GM18519 (cell line): Measurements from ENCODE around the gene JARID2.

ENCODE experiments used
- ATAC-seq: cut with Tn5 transposase; IDR thresholded peaks from one replicate; pipeline ENCODE4 v1.9.1; 2021; ENCODE audit warnings: mild to moderate bottlenecking, moderate library complexity; ENCODE audit not compliant: unreplicated experiment, low FRiP score

The JARID2 gene

GRCh38 chr6:15350386-15351083 is 104.7 kb downstream of the JARID2 start:
- no peak for ATAC-seq

- no peak for ATAC-seq
Measured at GRCh38 chr6:15351631-15352030, 105.8 kb downstream of the JARID2 start.

DNA sequence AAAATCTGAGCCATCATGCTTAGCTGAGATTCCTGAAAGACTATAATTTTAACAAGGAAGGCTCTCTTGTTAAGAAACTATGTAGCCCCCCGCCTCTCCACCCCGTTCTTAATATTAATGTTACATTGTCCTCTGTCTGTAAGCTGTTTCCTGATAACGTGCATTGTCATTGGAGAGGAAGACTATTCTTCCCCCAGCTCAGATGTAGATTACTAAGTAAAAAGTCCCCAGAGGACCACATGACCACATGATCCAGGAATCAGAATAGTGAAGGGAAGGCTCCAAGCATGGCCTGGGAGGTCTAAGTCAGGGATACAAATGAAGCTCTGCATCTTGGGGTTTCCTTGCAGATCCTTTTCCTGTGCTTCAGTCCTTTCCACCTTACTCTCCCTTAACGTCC is 106.4 kb downstream of the JARID2 start:
- no peak for ATAC-seq

DNA sequence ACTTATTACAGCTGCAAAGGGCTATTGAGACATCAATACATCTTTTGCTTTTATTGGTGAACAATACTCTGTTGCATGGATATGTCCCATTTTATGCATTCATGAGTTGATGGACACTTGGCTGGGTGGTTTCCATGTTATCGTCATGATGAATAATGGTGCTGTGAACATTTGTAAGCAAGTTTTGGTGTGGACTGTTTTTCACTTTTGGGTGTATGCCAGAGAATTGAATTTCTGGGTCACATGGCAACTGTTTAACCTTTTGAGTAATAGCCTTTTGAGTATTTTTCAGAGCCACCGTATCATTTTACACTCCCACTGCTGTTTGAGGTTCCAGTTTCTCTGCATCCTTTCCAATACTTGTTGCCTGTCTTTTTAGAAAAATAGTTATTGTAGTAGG is 107.0 kb downstream of the JARID2 start:
- no peak for ATAC-seq

GRCh38 chr6:15355683-15356099 is 109.8 kb downstream of the JARID2 start:
- no peak for ATAC-seq

DNA sequence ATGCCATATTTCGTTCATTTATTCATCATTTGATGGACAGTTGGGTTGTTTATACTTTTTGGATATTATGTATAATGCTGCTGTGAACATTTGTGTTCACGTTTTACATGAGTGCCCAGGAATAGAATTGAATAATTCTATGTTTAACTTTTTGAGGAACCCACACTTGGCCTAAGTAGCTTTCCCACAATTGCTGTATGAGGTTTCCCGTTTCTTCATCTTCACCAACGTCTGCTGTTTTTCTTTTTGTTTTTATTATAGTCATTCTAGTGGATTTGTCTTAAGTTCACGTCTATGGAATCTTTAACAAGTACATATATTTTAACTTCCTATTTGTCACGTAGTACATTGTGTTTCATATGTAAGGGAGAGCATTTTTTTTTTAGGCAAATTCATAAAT is 110.3 kb downstream of the JARID2 start:
- ATAC-seq, result no peak

- ATAC-seq, result no peak
Measured at GRCh38 chr6:15356937-15357336, 111.1 kb downstream of the JARID2 start.

DNA sequence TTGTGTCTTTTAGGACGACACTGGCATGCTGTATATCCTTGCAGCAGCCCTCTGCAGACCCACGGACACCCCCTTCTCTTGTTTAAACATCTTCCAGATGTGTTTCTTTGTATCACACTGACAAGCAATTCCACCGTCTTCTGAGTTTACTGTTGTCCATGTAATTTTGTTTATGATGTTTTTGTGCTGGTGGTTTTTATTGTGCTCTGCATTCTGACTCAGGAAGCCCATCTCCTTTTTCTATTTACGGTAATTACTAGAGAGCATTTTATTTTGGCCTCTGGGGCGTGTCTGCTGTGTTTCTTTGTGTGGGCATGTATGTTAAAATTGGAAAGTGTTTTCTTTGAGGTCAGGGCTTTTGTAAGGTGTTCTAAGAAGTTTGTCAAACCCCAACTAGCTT is 111.9 kb downstream of the JARID2 start:
- ATAC-seq, result no peak

- ATAC-seq, result no peak
Measured at GRCh38 chr6:15358579-15359327, 112.9 kb downstream of the JARID2 start.

- peak; percentile 46 for ATAC-seq
Measured at GRCh38 chr6:15359335-15359862, 113.5 kb downstream of the JARID2 start.

- no peak for ATAC-seq
Measured at GRCh38 chr6:15360300-15360699, 114.4 kb downstream of the JARID2 start.

- no peak for ATAC-seq
Measured at GRCh38 chr6:15361197-15361596, 115.3 kb downstream of the JARID2 start.

DNA sequence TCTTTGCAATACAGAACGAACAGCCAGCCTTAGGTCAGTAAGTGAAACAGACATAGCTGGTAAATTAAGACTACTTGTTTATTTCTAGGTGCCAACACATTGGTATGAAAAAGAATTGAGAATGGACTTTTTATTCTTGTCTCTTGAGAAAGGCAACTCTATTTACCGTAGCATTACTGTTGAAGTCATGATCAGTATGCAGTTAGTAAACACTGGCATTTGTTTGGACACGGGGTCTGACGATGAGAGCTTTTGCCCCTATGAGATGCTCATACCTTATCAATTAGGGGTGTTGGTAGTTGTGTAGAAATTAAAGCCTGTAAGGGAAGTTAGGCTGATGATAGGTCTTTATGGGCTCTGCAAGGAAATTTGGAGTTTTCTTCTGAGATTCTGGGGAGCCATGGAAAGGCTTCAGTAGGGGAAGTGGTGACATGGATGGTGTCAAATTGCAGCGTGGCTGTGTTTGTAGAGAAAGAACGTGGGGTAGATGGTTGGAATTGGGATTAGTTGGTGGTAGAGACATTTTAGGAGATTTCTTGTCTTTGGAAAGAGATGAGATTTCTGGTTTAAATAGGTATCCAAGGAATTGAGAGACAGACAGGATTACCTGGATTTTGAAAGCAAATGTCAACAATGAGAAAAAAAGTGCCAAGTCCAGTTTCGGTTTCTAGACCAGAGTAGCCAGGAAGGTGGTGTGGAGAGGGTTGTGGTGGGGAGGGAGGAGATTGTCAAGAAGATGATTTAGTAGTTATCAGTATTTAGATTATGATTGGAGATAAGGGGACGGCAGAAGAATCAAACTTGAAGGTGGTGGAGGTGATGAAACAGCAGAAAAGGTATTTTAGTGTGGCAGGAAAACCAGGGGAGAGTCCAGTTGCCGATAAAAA is 116.6 kb downstream of the JARID2 start:
- ATAC-seq, result no peak

DNA sequence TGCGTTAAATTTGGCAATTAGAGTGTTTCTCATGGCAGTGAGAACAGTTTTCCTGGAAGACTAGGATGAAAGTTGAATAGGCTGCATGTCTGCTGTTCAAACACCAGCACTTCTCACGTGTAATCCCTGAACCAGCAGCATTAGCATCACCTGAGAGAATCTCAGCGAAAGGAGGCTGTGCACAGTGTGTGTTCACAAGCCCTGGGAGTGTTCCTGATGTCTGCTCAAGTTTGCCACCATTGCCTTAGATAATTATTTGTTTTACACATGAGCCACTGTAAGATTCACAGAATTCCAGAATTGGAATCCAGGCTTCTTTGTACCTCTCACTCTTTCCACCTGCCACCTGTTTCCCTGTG is 117.3 kb downstream of the JARID2 start:
- ATAC-seq, result no peak

DNA sequence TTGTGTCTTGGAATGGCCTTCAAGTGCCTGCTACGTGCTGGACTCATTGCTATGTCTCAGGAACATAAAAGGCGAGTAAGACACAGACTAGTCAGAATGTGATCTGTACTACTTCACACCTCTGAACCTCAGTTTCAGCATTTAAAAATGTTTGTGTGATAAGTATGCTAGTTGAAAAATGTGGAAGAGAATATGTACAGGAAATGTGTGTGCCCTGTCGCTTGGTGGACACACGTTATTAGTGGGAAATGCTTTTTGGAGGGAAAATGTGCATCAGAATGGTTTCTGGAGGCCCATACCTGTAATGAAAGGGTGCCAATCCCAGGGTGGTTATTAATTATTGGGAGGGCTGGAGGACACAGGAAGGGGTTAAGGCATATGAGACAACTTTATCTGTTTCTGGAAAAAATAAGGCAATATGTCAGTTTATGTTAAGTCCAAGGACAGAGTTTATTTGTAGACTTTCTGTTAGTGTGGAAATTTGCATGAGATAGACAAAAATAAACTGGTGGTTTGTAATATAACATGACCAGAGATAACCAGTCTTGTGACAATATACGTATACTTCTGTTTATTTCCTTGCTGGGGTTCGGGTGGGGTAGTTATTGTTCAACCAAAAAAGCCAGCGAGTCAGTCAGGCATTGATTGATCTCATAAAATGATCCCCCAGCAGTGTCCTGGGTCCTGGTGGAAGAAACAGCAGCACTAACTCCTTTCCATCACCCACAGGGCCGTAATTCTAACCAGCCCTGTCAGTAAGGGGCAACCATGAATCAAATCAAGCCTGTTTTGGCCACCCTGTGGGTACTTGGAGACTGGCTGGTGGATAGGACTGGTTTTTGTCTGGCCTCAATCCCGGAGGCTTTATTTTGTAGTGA is 117.9 kb downstream of the JARID2 start:
- no peak for ATAC-seq

DNA sequence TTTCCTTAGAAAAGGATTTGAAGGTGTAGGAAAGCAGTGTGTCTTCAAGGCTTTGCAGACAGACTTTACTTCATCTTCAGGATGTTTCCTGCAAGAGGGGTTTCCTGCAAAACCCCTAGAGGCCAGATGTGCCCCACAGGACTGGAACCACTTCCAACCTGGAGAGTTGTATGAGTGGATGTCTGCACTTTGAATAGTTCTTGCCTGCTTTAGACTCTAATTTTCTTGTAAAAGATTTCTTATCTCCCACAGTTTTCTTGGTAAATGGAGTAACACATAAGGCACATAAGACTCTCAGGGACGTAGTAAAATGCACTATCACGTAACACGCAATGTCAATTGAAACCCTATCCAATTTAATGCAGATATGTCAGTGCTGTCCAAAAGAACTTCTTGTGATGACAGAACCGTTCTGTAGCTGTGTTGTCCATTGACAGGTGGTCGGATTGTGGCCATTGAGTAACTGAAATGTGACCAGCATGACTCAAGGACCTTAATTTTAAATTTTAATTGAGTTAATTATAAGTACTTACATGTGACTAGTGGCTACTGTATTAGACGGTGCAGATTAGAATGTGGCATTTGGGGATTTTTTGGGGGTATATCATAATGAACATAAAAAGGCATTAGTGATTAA is 118.7 kb downstream of the JARID2 start:
- ATAC-seq, result no peak

- ATAC-seq, result no peak
Measured at GRCh38 chr6:15365273-15365687, 119.4 kb downstream of the JARID2 start.

- ATAC-seq, result no peak
Measured at GRCh38 chr6:15366003-15366535, 120.2 kb downstream of the JARID2 start.

DNA sequence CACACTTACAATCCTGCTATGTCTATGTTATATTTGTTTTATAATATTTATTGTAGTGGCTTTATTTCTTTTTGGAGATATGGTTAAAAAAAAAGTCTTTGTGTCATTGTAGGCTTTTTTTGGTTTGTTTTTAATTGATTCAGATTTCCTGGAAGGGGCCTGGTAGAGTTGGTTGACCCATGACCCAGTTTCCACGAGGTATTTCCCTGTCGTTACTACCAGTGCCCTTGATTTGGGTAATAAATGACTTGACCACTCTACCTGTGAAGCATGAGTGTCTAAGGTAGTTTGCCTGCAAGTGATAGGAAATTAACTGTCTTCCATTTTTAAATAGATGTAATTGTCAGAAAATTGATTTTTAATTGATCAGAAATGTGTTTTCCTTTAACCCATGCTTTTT is 121.0 kb downstream of the JARID2 start:
- ATAC-seq, result no peak
